ENCODE measurements around the gene JAKMIP1.

The JAKMIP1 gene

GRCh38 chr4:6002926-6003325 lies 197.4 kb downstream of the JAKMIP1 start:
- H3K4me3 ChIP-seq (ENCODE audit: low read depth, low read length) = no peak overlapping the region
- no peaks in the 10 kb centered on the region for H3K27me3 ChIP-seq (ENCODE audit: insufficient read depth, low read depth, severe bottlenecking)
- H3K27ac ChIP-seq = peak overlapping the region; percentile 40
- no peaks in the 10 kb centered on the region for H3K36me3 ChIP-seq
- DNase-seq = peak; percentile 35
- no peaks in the 10 kb centered on the region for H3K9me3 ChIP-seq (ENCODE audit: severe bottlenecking)
- no peak for TF ChIP-seq CTCF (IDR thresholded peaks at IDR 0.05; ENCODE audit: low read depth, low read length)

GRCh38 chr4:6002492-6002833 lies 197.9 kb downstream of the JAKMIP1 start:
- TF ChIP-seq CTCF (IDR thresholded peaks at IDR 0.05; ENCODE audit: low read depth, low read length) = no peak
- Histone ChIP-seq H3K27ac (peak overlapping the region; percentile 40), H3K36me3 (no peaks in the 10 kb centered on the region)

GRCh38 chr4:6001680-6002491 lies 198.5 kb downstream of the JAKMIP1 start:
- Histone ChIP-seq H3K4me3 (ENCODE audit: low read depth, low read length) (no peak overlapping the region), H3K9me3 (ENCODE audit: severe bottlenecking) (no peaks in the 10 kb centered on the region), H3K27me3 (ENCODE audit: insufficient read depth, low read depth, severe bottlenecking) (no peaks in the 10 kb centered on the region), H3K27ac (peak overlapping the region; percentile 40), H3K36me3 (no peaks in the 10 kb centered on the region)
- peak; percentile 22 for DNase-seq
- TF ChIP-seq CTCF (IDR thresholded peaks at IDR 0.05; ENCODE audit: low read depth, low read length) = no peak

More at GRCh38 chr4:6002492-6002833, 197.9 kb downstream of the JAKMIP1 start:
- no peak overlapping the region for H3K4me3 ChIP-seq (ENCODE audit: low read depth, low read length)
- no peak for DNase-seq
- no peaks in the 10 kb centered on the region for H3K27me3 ChIP-seq (ENCODE audit: insufficient read depth, low read depth, severe bottlenecking)
- H3K9me3 ChIP-seq (ENCODE audit: severe bottlenecking) = no peaks in the 10 kb centered on the region

GRCh38 chr4:5999830-6000365 lies 200.5 kb downstream of the JAKMIP1 start:
- DNase-seq = peak; percentile 3
- H3K36me3 ChIP-seq = no peaks in the 10 kb centered on the region
- TF ChIP-seq CTCF (IDR thresholded peaks at IDR 0.05; ENCODE audit: low read depth, low read length) = no peak
- no peak overlapping the region for H3K4me3 ChIP-seq (ENCODE audit: low read depth, low read length)
- no peak overlapping the region for H3K27ac ChIP-seq
- H3K27me3 ChIP-seq (ENCODE audit: insufficient read depth, low read depth, severe bottlenecking) = no peaks in the 10 kb centered on the region
- H3K9me3 ChIP-seq (ENCODE audit: severe bottlenecking) = no peaks in the 10 kb centered on the region

- peak; percentile 2 for DNase-seq
- Histone ChIP-seq H3K9me3 (ENCODE audit: severe bottlenecking) (no peaks in the 10 kb centered on the region), H3K4me3 (ENCODE audit: low read depth, low read length) (no peak overlapping the region), H3K36me3 (no peaks in the 10 kb centered on the region), H3K27me3 (ENCODE audit: insufficient read depth, low read depth, severe bottlenecking) (no peaks in the 10 kb centered on the region), H3K27ac (no peak overlapping the region)
- TF ChIP-seq CTCF (IDR thresholded peaks at IDR 0.05; ENCODE audit: low read depth, low read length) = no peak
These were observed 201.0 kb downstream of the JAKMIP1 start for GRCh38 chr4:5999356-5999755.
